CD8-positive, alpha-beta memory T cell (primary cell): ENCODE results near the gene UBN2. TPM values are rescaled to one million over a fixed set of nuclear protein-coding genes. Genes with fewer than 3 reads are reported as not detected.
"Not testable (repeated sequence)": the region's sequence is repeated elsewhere in the genome, so short reads cannot be mapped to it uniquely, and the experiment has no call there.

Experiments used
- CTCF ChIA-PET: fragments of 350-600 bp; sonication (Branson Sonifier 250); formaldehyde crosslinking; loops from one replicate; lab custom pipeline; 2021; ENCODE audit warnings: antibody characterized with exemption; lab: Charles Lee
- POLR2A ChIA-PET: fragments of 350-600 bp; sonication (Branson Sonifier 250); formaldehyde crosslinking; loops from one replicate; lab custom pipeline; 2021; ENCODE audit warnings: antibody characterized with exemption; lab: Charles Lee
- DNase-seq, 5 donors: peaks; one replicate each; pipeline versions ENCODE4 v3.0.0 to v3.0.0-alpha.2; 2020 to 2022; ENCODE audit warnings: mixed read lengths in 1 of 5
- H3K27ac ChIP-seq: one replicate; pipeline ENCODE4 v1.7.0; 2013; ENCODE audit warnings: low read depth, mild to moderate bottlenecking, low read length, moderate library complexity
- H3K27me3 ChIP-seq: 2 replicates; pipeline ENCODE4 v1.7.0; 2013; ENCODE audit warnings: low read length, mild to moderate bottlenecking; ENCODE audit not compliant: insufficient read depth, poor library complexity, severe bottlenecking
- H3K36me3 ChIP-seq: 2 replicates; pipeline ENCODE4 v1.7.0; 2013; ENCODE audit warnings: mild to moderate bottlenecking, low read length, moderate library complexity; ENCODE audit not compliant: insufficient read depth
- H3K4me1 ChIP-seq: 2 replicates; pipeline ENCODE4 v1.7.0; 2013; ENCODE audit warnings: mild to moderate bottlenecking, low read length, moderate library complexity; ENCODE audit not compliant: insufficient read depth
- H3K4me3 ChIP-seq: 2 replicates; pipeline ENCODE4 v1.7.0; 2013; ENCODE audit warnings: mild to moderate bottlenecking, low read length
- H3K9me3 ChIP-seq: 2 replicates; pipeline ENCODE4 v1.7.0; 2013; ENCODE audit warnings: mild to moderate bottlenecking, low read length
- H3K27ac Mint-ChIP-seq, 8 donors: one replicate each; pipeline ENCODE4 v1.8.0; 2020 to 2021; ENCODE audit warnings: mixed read lengths in 8 of 8, mild to moderate bottlenecking in 6 of 8, inconsistent platforms in 3 of 8, moderate library complexity in 3 of 8
- H3K27me3 Mint-ChIP-seq, 2 donors: one replicate each; pipeline ENCODE4 v1.8.0; 2020 to 2021; ENCODE audit warnings: mixed read lengths in 2 of 2, mild to moderate bottlenecking in 1 of 2, moderate library complexity in 1 of 2
- H3K36me3 Mint-ChIP-seq, 3 donors: one replicate each; pipeline ENCODE4 v1.8.0; 2020 to 2021; ENCODE audit warnings: mixed read lengths in 3 of 3, inconsistent platforms in 1 of 3, mild to moderate bottlenecking in 1 of 3
- H3K4me1 Mint-ChIP-seq, 3 donors: one replicate each; pipeline ENCODE4 v1.8.0; 2020 to 2021; ENCODE audit warnings: mixed read lengths in 3 of 3, inconsistent platforms in 1 of 3, mild to moderate bottlenecking in 1 of 3
- H3K4me3 Mint-ChIP-seq, 7 donors: one replicate each; pipeline ENCODE4 v1.8.0; 2020 to 2021; ENCODE audit warnings: mixed read lengths in 7 of 7, mild to moderate bottlenecking in 6 of 7, moderate library complexity in 4 of 7, inconsistent platforms in 2 of 7
- H3K9me3 Mint-ChIP-seq, 5 donors: one replicate each; pipeline ENCODE4 v1.8.0; 2020 to 2022; ENCODE audit warnings: mixed read lengths in 5 of 5, mild to moderate bottlenecking in 3 of 5, moderate library complexity in 2 of 5, inconsistent platforms in 1 of 5
- polyA plus RNA-seq: library from polyadenylated mRNA; unstranded; fragments of 300-500 nt; fragmentation: Illumina TruSeq; gene quantifications from one replicate; pipeline ENCODE4 v1.2.3, GENCODE V29; 2021
- total RNA-seq, 2 experiments: library from RNA; stranded (reverse); gene quantifications; one replicate each; pipeline ENCODE4 v1.2.3, GENCODE V29; 2021

Gene UBN2
- total and polyA plus RNA-seq, 3 experiments from 2014 or later = 3.2 to 13.6 (median 13.0) TPM

- no peak for DNase-seq
- CTCF ChIA-PET = no interaction called here
- POLR2A ChIA-PET = no interaction called here
These were observed 73.5 kb downstream of the UBN2 start for GRCh38 chr7:139304517-139304916.

GRCh38 chr7:139317939-139318505 is 87.0 kb downstream of the UBN2 start:
- H3K4me1 Mint-ChIP-seq = no peaks in the 10 kb centered on the region
- no peak overlapping the region for H3K27ac Mint-ChIP-seq
- POLR2A ChIA-PET = no interaction called here
- no peaks in the 10 kb centered on the region for H3K36me3 ChIP-seq
- H3K36me3 Mint-ChIP-seq = no peaks in the 10 kb centered on the region
- no peak overlapping the region for H3K4me3 ChIP-seq
- H3K9me3 ChIP-seq = no peaks in the 10 kb centered on the region
- H3K27me3 Mint-ChIP-seq = no peaks in the 10 kb centered on the region
- H3K27ac ChIP-seq = no peak overlapping the region
- no peak for DNase-seq
- no peak overlapping the region for H3K4me3 Mint-ChIP-seq
- no peaks in the 10 kb centered on the region for H3K4me1 ChIP-seq
- H3K9me3 Mint-ChIP-seq = no peaks in the 10 kb centered on the region
- H3K27me3 ChIP-seq = no peaks in the 10 kb centered on the region
- CTCF ChIA-PET = interaction anchor here (1.2 kb wide), 1 partner anchor 15 kb away, joined by 4 read pairs; no protein-coding TSS in a partner anchor

More at GRCh38 chr7:139304517-139304916, 73.5 kb downstream of the UBN2 start:
- H3K9me3 Mint-ChIP-seq = no peaks in the 10 kb centered on the region
- peak overlapping the region in 1 of 8 donors; percentile 85 for H3K27ac Mint-ChIP-seq
- H3K4me3 Mint-ChIP-seq = no peak overlapping the region
- no peaks in the 10 kb centered on the region for H3K27me3 Mint-ChIP-seq
- Histone ChIP-seq H3K36me3 (no peaks in the 10 kb centered on the region), H3K4me3 (no peak overlapping the region), H3K4me1 (no peaks in the 10 kb centered on the region), H3K27ac (no peak overlapping the region), H3K9me3 (no peaks in the 10 kb centered on the region), H3K27me3 (no peaks in the 10 kb centered on the region)
- H3K36me3 Mint-ChIP-seq = peaks cover 0 to 41% (median 14%) of the 10 kb centered on the region in 3 donors
- no peaks in the 10 kb centered on the region for H3K4me1 Mint-ChIP-seq

- H3K27ac ChIP-seq = no peak overlapping the region
- ChIA-PET CTCF (no interaction called here), POLR2A (no interaction called here)
- Mint-ChIP-seq H3K27me3 (no peaks in the 10 kb centered on the region), H3K4me3 (no peak overlapping the region), H3K9me3 (peaks cover 0 to under 1% (median 0%) of the 10 kb centered on the region in 5 donors), H3K27ac (no peak overlapping the region), H3K36me3 (no peaks in the 10 kb centered on the region), H3K4me1 (no peaks in the 10 kb centered on the region)
- H3K9me3 ChIP-seq = no peaks in the 10 kb centered on the region
- no peak for DNase-seq
- no peaks in the 10 kb centered on the region for H3K36me3 ChIP-seq
- H3K27me3 ChIP-seq = no peaks in the 10 kb centered on the region
- H3K4me3 ChIP-seq = no peak overlapping the region
- no peaks in the 10 kb centered on the region for H3K4me1 ChIP-seq
These were observed 90.2 kb downstream of the UBN2 start for GRCh38 chr7:139321071-139321745.

- H3K4me3 ChIP-seq, POLR2A ChIA-PET, H3K36me3 ChIP-seq, H3K27ac ChIP-seq, H3K4me1 ChIP-seq, H3K27ac Mint-ChIP-seq, DNase-seq, H3K27me3 ChIP-seq, H3K9me3 ChIP-seq, CTCF ChIA-PET, H3K4me1 Mint-ChIP-seq, H3K36me3 Mint-ChIP-seq, H3K4me3 Mint-ChIP-seq, H3K27me3 Mint-ChIP-seq, H3K9me3 Mint-ChIP-seq: not testable (repeated sequence)
These were observed 93.7 kb downstream of the UBN2 start for GRCh38 chr7:139324709-139325108.

- Histone ChIP-seq H3K4me3 (no peak overlapping the region), H3K9me3 (no peaks in the 10 kb centered on the region), H3K27me3 (no peaks in the 10 kb centered on the region), H3K36me3 (no peaks in the 10 kb centered on the region), H3K4me1 (no peaks in the 10 kb centered on the region), H3K27ac (no peak overlapping the region)
- POLR2A ChIA-PET = no interaction called here
- Mint-ChIP-seq H3K27ac (no peak overlapping the region), H3K36me3 (no peaks in the 10 kb centered on the region), H3K27me3 (no peaks in the 10 kb centered on the region), H3K9me3 (peaks cover 0 to 2% (median 0%) of the 10 kb centered on the region in 5 donors), H3K4me3 (no peak overlapping the region), H3K4me1 (peaks cover 12 to 14% (median 12%) of the 10 kb centered on the region in 3 donors)
- DNase-seq = no peak
- CTCF ChIA-PET = interaction anchor here (1.5 kb wide), 1 partner anchor 15 kb away, joined by 3 read pairs; no protein-coding TSS in a partner anchor
These were observed 97.3 kb downstream of the UBN2 start for GRCh38 chr7:139328375-139328774.

- Mint-ChIP-seq H3K4me3 (no peak overlapping the region), H3K9me3 (peaks cover 0 to 2% (median 0%) of the 10 kb centered on the region in 5 donors), H3K27me3 (no peaks in the 10 kb centered on the region), H3K4me1 (peaks cover 12 to 14% (median 12%) of the 10 kb centered on the region in 3 donors), H3K36me3 (no peaks in the 10 kb centered on the region), H3K27ac (no peak overlapping the region)
- Histone ChIP-seq H3K4me1 (no peaks in the 10 kb centered on the region), H3K27me3 (no peaks in the 10 kb centered on the region), H3K27ac (no peak overlapping the region), H3K9me3 (no peaks in the 10 kb centered on the region), H3K36me3 (no peaks in the 10 kb centered on the region), H3K4me3 (no peak overlapping the region)
- DNase-seq = no peak
- POLR2A ChIA-PET = no interaction called here
- CTCF ChIA-PET = interaction anchor here (0.7 to 1.5 kb wide), 2 partner anchors 16 to 106 kb away, joined by 3 read pairs; no protein-coding TSS in a partner anchor
These were observed 98.1 kb downstream of the UBN2 start for GRCh38 chr7:139329119-139329518.

- Histone ChIP-seq H3K36me3 (no peaks in the 10 kb centered on the region), H3K4me1 (no peaks in the 10 kb centered on the region), H3K27ac (no peak overlapping the region), H3K9me3 (no peaks in the 10 kb centered on the region), H3K4me3 (no peak overlapping the region), H3K27me3 (no peaks in the 10 kb centered on the region)
- ChIA-PET POLR2A (no interaction called here), CTCF (interaction anchor here (0.5 kb wide), 1 partner anchor 1249 kb away, joined by 3 read pairs; no protein-coding TSS in a partner anchor)
- peaks cover 12 to 14% (median 12%) of the 10 kb centered on the region in 3 donors for H3K4me1 Mint-ChIP-seq
- DNase-seq = no peak
- H3K9me3 Mint-ChIP-seq = peaks cover 0 to 2% (median 0%) of the 10 kb centered on the region in 5 donors
- no peak overlapping the region for H3K4me3 Mint-ChIP-seq
- peak overlapping the region in 1 of 8 donors; percentile 38 for H3K27ac Mint-ChIP-seq
- no peaks in the 10 kb centered on the region for H3K36me3 Mint-ChIP-seq
- peaks cover 0 to 2% of the 10 kb centered on the region in 2 donors for H3K27me3 Mint-ChIP-seq
These were observed 99.4 kb downstream of the UBN2 start for GRCh38 chr7:139330333-139331030.
